Heart left ventricle (tissue), 16 donors: Measurements from ENCODE around the gene SLC8B1. TPM values are rescaled to one million over a fixed set of nuclear protein-coding genes. Genes with fewer than 3 reads are reported as not detected.

ENCODE experiments used
- ATAC-seq, 4 donors: fragments of 200-7000 bp; cut with Tn5 transposase; one replicate each; pipeline ENCODE4 v1.9.1; 2020 to 2022; ENCODE audit warnings: moderate library complexity in 4 of 4, mild to moderate bottlenecking in 3 of 4, moderate number of reproducible peaks in 1 of 4
- DNase-seq, 5 donors: peaks; one replicate each; pipeline ENCODE4 v3.0.0-alpha.2; 2020
- H3K27ac ChIP-seq, 12 donors: fragments of 200-600 bp; sonication (generic) in 4 of 12; one replicate each; pipeline versions ENCODE4 v1.5.0 to v1.8.0; 2016 to 2022; ENCODE audit warnings: mild to moderate bottlenecking in 2 of 12
- H3K27me3 ChIP-seq, 9 donors: fragments of 200-600 bp; sonication (generic) in 2 of 9; one replicate each; pipeline versions ENCODE4 v1.5.1 to v1.8.0; 2016 to 2022; ENCODE audit warnings: mild to moderate bottlenecking in 3 of 9
- H3K36me3 ChIP-seq, 9 donors: fragments of 200-600 bp; sonication (generic) in 2 of 9; one replicate each; pipeline versions ENCODE4 v1.5.0 to v1.8.0; 2018 to 2022; ENCODE audit warnings: mild to moderate bottlenecking in 2 of 9
- H3K4me1 ChIP-seq, 12 donors: fragments of 200-600 bp; sonication (generic) in 4 of 12; one replicate each; pipeline versions ENCODE4 v1.5.0 to v1.8.0; 2016 to 2022; ENCODE audit warnings: mild to moderate bottlenecking in 3 of 12
- H3K4me3 ChIP-seq, 12 donors: fragments of 200-600 bp; sonication (generic) in 4 of 12; one replicate each; pipeline versions ENCODE4 v1.5.0 to v1.8.0; 2017 to 2022; ENCODE audit warnings: mild to moderate bottlenecking in 9 of 12, moderate library complexity in 4 of 12
- H3K9me3 ChIP-seq, 12 donors: fragments of 200-600 bp; sonication (generic) in 4 of 12; one replicate each; pipeline versions ENCODE4 v1.5.0 to v1.8.0; 2016 to 2022; ENCODE audit warnings: mild to moderate bottlenecking in 1 of 12
- CTCF ChIP-seq, 12 donors: fragments of 200-600 bp; sonication (generic) in 4 of 12; IDR thresholded peaks; one replicate each; pipeline versions ENCODE4 v1.5.0 to v1.8.0; 2018 to 2022; ENCODE audit warnings: antibody characterized with exemption in 12 of 12, mild to moderate bottlenecking in 5 of 12
- POLR2A ChIP-seq, 2 donors: fragments of 450-650 bp; IDR thresholded peaks; one replicate each; pipeline ENCODE4 v1.6.1; 2017; ENCODE audit warnings: antibody characterized with exemption in 2 of 2, mild to moderate bottlenecking in 2 of 2, moderate library complexity in 2 of 2
- WGBS, 4 donors: extraction: QIAGEN DNeasy Blood & Tissue Kit in 2 of 4; methylation state at CpG; one replicate each; pipeline versions ENCODE4 v1.1.5 to v1.1.7; 2013 to 2018; 5-methylcytosine and 5-hydroxymethylcytosine counted together
- intact Hi-C, 10 donors: fragments of 100-400 bp; cut with DNase I; formaldehyde crosslinking; loops; one replicate each; pipeline versions ENCODE4 v1.11.1 to v1.14.2; 2022
- polyA plus RNA-seq, 2 donors: library from polyadenylated mRNA; stranded (reverse); fragments of 200-250 nt; gene quantifications; one replicate each; pipeline ENCODE4 v1.2.3, GENCODE V29; 2013
- total RNA-seq, 9 donors: library from RNA; depleted of rRNA in 2 of 9; stranded (reverse); fragments of >200 nt in 2 of 9; fragmentation: NEBNext Ultra II Directional in 3 of 9; extraction: Animal tissue kit (Norgen Biotek cat#: 25700) in 3 of 9; gene quantifications; one replicate each; pipeline versions ENCODE4 v1.1.0 to v1.2.4, GENCODE V29; 2016 to 2023
- donor health status: ischemic (EF 13 %, LVEDD 7.1; RV severe dilation, severe dysfunction).
- donor health status: healthy with polysubstance abuse.
- donor health status: DM: no; HTN: yes; CAD: no.
- donor health status: DM: no; HTN: no; CAD: no.
- donor health status: ischemic (EF 25% LVEDD 6.9; RV normal size, moderate dysfunction).
- donor health status: ischemic (EF 25% LVEDD 5.7; RV mildly dilated, moderate dysfunction).
- donor health status: healthy.
- donor health status: DM: yes; HTN: yes; CAD: no.
- donor health status: ischemic (EF 35%, LVEDD 5.7; RV mildly dilated, moderate dysfunction).
- donor health status: nonischemic (EF 11% LVEDD 7.7; RV severe dilation, severe dysfunction).
- donor health status: DM: yes; HTN: yes; CAD: no.
- donor health status: PGD.
- donor health status: ischemic (EF 29% LVEDD 5.4; RV normal size, mild dysfunction).
- donor health status: nonischemic (EF 23%, LVEDD 6.1; RV moderate dilation, normal function).

Gene SLC8B1
- total and polyA plus RNA-seq, 11 donors: 8.8 to 33.2 (median 11.1) TPM

DNA sequence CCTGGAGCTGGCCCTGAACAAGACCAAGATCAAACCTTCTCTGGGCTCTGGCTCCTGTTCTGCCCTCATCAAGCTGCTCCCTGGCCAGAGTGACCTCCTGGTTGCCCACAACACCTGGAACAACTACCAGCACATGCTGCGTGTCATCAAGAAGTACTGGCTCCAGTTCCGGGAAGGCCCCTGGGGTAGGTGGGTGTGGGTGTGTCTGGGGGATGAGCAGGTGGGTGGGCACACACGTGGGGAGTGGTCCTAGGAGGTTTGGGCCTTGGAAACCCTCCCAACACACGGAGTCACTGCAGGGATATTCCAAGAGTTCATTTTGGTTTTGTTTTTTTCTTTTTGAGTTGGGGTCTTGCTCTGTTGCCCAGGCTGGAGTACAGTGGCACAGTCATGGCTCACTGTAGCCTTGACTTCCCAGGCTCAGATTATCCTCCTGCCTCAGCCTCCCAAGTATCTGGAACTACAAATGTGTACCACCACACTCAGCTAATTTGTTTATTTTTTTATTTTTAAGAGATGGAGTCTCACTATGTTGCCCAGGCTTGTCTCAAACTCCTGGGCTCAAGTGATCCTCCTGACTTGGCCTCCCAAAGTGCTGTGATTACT, 40.0 kb upstream of the SLC8B1 start:
- H3K36me3 ChIP-seq: peaks cover 2 to 87% (median 66%) of the 10 kb centered on the region in 9 donors
- no peak overlapping the region for H3K27ac ChIP-seq
- H3K27me3 ChIP-seq: no peaks in the 10 kb centered on the region
- peak in 1 of 5 donors; percentile 3 for DNase-seq
- ATAC-seq: no peak
- WGBS, 4 donors: 91 to 98% (median 95%) methylated on average over 4 of the region's 4 CpGs
- intact Hi-C loops: no loop called here
- no peaks in the 10 kb centered on the region for H3K4me1 ChIP-seq
- no peak for TF ChIP-seq CTCF (IDR thresholded peaks at IDR 0.05)
- TF ChIP-seq POLR2A (IDR thresholded peaks at IDR 0.05): no peak
- H3K9me3 ChIP-seq: no peaks in the 10 kb centered on the region
- no peak overlapping the region for H3K4me3 ChIP-seq

DNA sequence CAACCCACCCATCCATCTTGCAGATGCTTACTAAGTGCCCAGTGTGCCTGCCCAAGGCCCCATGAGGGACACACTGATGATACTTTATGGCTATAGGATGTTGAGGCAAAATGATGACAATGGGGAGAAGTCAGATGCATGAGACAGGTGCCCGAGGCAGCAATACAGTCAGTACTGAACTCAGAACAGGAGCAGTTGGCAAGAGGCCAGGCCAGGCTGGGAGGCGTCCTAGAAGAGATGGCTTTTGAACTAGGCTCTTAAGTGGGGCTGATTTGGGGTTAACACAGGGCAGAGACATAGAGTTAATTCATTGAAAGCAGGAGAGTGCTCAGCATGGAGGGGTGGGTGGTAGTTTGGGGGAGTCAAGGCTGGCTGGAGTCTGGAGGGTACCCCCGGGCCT, 39.1 kb upstream of the SLC8B1 start:
- WGBS, 4 donors: 83 to 87% (median 84%) methylated on average over 3 of the region's 3 CpGs
- peak in 1 of 5 donors; percentile 56 for DNase-seq
- H3K4me3 ChIP-seq: no peak overlapping the region

DNA sequence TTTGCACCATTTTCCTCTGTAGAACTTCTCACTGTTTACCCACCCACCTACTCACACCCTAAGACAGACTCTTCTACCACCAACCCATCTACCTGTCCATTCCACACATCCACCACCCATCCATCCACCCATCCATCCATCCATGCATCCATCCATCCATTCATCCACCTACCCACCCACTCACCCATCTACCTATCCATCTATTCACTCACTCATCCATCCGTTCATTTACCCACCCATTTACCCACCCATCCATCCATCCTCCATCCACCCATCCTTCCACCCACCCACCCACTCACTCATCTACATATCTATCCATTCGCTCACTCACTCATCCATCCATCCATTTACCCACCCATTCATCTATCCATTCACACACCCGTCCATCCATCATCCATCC, 38.5 kb upstream of the SLC8B1 start:
- Histone ChIP-seq H3K4me3 (no peak overlapping the region), H3K27me3 (no peaks in the 10 kb centered on the region), H3K4me1 (no peaks in the 10 kb centered on the region), H3K9me3 (no peaks in the 10 kb centered on the region), H3K27ac (no peak overlapping the region), H3K36me3 (peaks cover 2 to 84% (median 59%) of the 10 kb centered on the region in 9 donors)
- intact Hi-C loops: no loop called here
- TF ChIP-seq CTCF (IDR thresholded peaks at IDR 0.05) (no peak), POLR2A (IDR thresholded peaks at IDR 0.05) (no peak)
- 96 to 98% (median 97%) methylated on average over 3 of the region's 3 CpGs for WGBS, 4 donors
- ATAC-seq (no peak), DNase-seq (no peak)

More for the DNA sequence above, 39.1 kb upstream of the SLC8B1 start:
- Histone ChIP-seq H3K27me3 (no peaks in the 10 kb centered on the region), H3K36me3 (peaks cover 2 to 84% (median 61%) of the 10 kb centered on the region in 9 donors), H3K9me3 (no peaks in the 10 kb centered on the region), H3K27ac (no peak overlapping the region), H3K4me1 (no peaks in the 10 kb centered on the region)
- no peak for ATAC-seq
- intact Hi-C loops: no loop called here
- TF ChIP-seq CTCF (IDR thresholded peaks at IDR 0.05) (no peak), POLR2A (IDR thresholded peaks at IDR 0.05) (no peak)

DNA sequence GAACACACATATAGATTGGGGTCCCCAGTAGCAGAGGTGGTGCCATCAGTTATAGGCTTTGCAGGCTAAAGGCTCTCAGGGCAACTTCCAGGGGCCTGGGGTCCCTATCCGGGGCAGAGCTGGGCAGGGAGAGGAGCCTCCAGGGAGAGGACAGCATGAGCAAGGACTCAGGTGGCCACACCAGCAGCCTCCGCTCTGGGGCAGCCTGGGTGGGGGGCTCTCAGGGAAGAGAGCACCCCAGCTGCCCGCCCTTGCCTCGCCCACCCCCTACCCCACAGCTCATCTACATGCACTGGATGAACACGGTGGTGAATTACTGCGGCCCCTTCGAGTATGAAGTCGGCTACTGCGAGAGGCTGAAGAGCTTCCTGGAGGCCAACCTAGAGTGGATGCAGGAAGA, 37.5 kb upstream of the SLC8B1 start:
- no peak overlapping the region for H3K4me3 ChIP-seq
- H3K36me3 ChIP-seq: peaks cover 2 to 73% (median 48%) of the 10 kb centered on the region in 9 donors
- no peak overlapping the region for H3K27ac ChIP-seq
- WGBS, 4 donors: 94 to 98% (median 96%) methylated on average over 4 to 9 of the region's 9 CpGs
- TF ChIP-seq CTCF (IDR thresholded peaks at IDR 0.05): no peak
- no peak for TF ChIP-seq POLR2A (IDR thresholded peaks at IDR 0.05)
- DNase-seq: no peak
- intact Hi-C loops: no loop called here
- no peaks in the 10 kb centered on the region for H3K9me3 ChIP-seq
- H3K4me1 ChIP-seq: peaks cover 0 to 10% (median 2%) of the 10 kb centered on the region in 12 donors
- no peaks in the 10 kb centered on the region for H3K27me3 ChIP-seq
- ATAC-seq: peak in 1 of 4 donors; percentile 15
